Activated naive CD4-positive, alpha-beta T cell treated with anti-CD3 and anti-CD28 coated beads, Interleukin-2, amount 10 ng/mL, durations not matched to agents 7 days and 5 days (primary cell): ENCODE measurements around the gene DDX23.

Source experiments
- CTCF ChIA-PET: fragments of 350-600 bp; sonication (Branson Sonifier 250); formaldehyde crosslinking; loops from one replicate; lab custom pipeline; 2021; ENCODE audit warnings: antibody characterized with exemption; lab: Charles Lee
- DNase-seq: peaks from one replicate; pipeline ENCODE4 v3.0.0-alpha.2; 2020
- H3K27ac Mint-ChIP-seq: one replicate; pipeline ENCODE4 v1.8.0; 2021; ENCODE audit warnings: mild to moderate bottlenecking, moderate library complexity, mixed read lengths
- H3K27me3 Mint-ChIP-seq: one replicate; pipeline ENCODE4 v1.8.0; 2021; ENCODE audit warnings: mild to moderate bottlenecking, mixed read lengths
- H3K36me3 Mint-ChIP-seq: one replicate; pipeline ENCODE4 v1.8.0; 2021; ENCODE audit warnings: mixed read lengths
- H3K4me1 Mint-ChIP-seq: one replicate; pipeline ENCODE4 v1.8.0; 2021; ENCODE audit warnings: mixed read lengths
- H3K4me3 Mint-ChIP-seq: one replicate; pipeline ENCODE4 v1.8.0; 2021; ENCODE audit warnings: mild to moderate bottlenecking, moderate library complexity, mixed read lengths
- H3K9me3 Mint-ChIP-seq: one replicate; pipeline ENCODE4 v1.8.0; 2021; ENCODE audit warnings: mixed read lengths

The DDX23 gene

DNA sequence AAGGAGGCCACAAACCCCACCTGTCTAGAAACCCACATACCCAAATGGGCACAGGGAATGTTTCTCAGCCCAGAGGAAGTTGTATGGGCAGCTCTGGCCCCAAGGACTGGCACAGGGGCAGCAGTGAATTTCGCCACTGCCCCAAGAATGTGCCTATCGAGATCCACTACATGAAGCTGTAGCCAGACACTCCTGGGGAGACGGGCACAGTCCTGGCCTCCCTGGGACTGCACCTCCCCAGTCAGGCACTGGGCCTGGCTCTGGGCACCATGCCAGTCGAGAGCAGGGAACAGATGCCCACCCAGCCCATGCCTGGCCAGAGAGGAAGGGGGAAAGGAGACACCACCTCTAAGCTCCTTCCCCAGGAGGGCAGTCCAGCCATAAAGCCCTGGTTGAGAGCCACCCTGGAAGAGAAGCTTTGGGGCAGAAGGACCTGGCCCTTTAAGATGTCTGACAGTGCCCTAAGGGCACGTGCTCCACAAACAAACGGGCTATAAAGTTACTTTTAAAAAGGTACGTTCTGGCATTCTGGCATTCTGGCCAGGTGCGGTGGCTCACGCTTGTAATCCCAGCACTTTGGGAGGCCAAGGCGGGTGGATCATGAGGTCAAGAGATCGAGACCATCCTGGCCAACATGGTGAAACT is 71.5 kb downstream of the DDX23 start:
- H3K36me3 Mint-ChIP-seq, result no peaks in the 10 kb centered on the region
- no peak for DNase-seq
- H3K4me1 Mint-ChIP-seq, result no peaks in the 10 kb centered on the region
- H3K4me3 Mint-ChIP-seq, result no peak overlapping the region
- H3K27me3 Mint-ChIP-seq, result peaks cover 35% of the 10 kb centered on the region
- CTCF ChIA-PET, result interaction anchor here (2.5 kb wide), 1 partner anchor 14 kb away, joined by 6 read pairs; no protein-coding TSS in a partner anchor
- no peak overlapping the region for H3K27ac Mint-ChIP-seq
- H3K9me3 Mint-ChIP-seq, result no peaks in the 10 kb centered on the region

DNA sequence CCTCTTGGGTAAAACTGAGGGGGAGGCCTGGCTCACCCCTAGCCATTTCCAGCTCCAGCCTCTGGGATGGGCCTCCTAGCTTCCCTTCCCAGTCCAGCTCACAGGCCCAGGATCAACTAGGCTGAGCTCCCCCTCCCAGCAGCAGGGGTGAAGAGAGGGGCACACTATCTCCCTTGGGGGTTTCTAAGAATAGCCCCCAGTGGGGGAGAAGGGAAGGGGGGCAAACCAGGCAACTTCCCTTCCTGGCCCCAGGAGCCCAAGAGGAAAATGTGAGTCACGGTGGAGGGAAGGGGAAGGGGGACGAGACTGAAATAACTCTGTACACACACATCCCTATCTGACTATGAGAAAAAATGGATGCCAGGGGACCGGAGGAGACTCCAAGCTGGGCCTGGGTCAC is 72.1 kb downstream of the DDX23 start:
- Mint-ChIP-seq H3K4me1 (no peaks in the 10 kb centered on the region), H3K27ac (no peak overlapping the region), H3K36me3 (no peaks in the 10 kb centered on the region), H3K4me3 (no peak overlapping the region), H3K27me3 (peaks cover 37% of the 10 kb centered on the region), H3K9me3 (no peaks in the 10 kb centered on the region)
- CTCF ChIA-PET, result interaction anchor here (2.5 kb wide), 1 partner anchor 15 kb away, joined by 6 read pairs; no protein-coding TSS in a partner anchor
- DNase-seq, result no peak
